Measurements from ENCODE around the gene DLG2.

DNA sequence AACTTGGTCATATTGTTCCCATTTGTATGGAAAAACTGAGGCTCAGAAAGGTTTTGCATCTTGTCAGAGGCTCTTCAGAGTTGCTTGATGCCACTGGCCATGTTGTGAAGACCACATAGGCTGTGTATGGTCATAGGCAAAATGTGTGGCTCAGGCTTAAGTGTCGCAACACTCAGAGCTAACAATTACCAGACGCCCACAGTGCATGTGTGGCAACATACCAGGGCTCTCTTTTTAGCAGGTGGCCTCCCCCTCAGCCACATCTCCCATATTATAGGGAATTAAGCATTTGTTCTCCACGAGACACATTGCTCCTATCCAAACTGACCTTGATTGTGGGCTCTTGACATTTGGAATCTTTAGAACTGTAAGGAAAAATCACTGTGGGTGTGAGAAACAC, 802.5 kb downstream of the DLG2 start:
- TF ChIP-seq, protein P1, sequence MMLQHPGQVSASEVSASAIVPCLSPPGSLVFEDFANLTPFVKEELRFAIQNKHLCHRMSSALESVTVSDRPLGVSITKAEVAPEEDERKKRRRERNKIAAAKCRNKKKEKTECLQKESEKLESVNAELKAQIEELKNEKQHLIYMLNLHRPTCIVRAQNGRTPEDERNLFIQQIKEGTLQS (CRISPR knock-in tag; conservative IDR thresholded peaks at IDR 0.05), result no peak
- TF ChIP-seq, protein P2, sequence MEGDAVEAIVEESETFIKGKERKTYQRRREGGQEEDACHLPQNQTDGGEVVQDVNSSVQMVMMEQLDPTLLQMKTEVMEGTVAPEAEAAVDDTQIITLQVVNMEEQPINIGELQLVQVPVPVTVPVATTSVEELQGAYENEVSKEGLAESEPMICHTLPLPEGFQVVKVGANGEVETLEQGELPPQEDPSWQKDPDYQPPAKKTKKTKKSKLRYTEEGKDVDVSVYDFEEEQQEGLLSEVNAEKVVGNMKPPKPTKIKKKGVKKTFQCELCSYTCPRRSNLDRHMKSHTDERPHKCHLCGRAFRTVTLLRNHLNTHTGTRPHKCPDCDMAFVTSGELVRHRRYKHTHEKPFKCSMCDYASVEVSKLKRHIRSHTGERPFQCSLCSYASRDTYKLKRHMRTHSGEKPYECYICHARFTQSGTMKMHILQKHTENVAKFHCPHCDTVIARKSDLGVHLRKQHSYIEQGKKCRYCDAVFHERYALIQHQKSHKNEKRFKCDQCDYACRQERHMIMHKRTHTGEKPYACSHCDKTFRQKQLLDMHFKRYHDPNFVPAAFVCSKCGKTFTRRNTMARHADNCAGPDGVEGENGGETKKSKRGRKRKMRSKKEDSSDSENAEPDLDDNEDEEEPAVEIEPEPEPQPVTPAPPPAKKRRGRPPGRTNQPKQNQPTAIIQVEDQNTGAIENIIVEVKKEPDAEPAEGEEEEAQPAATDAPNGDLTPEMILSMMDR (IDR thresholded peaks at IDR 0.05), result no peak
- TF ChIP-seq, protein P3, sequence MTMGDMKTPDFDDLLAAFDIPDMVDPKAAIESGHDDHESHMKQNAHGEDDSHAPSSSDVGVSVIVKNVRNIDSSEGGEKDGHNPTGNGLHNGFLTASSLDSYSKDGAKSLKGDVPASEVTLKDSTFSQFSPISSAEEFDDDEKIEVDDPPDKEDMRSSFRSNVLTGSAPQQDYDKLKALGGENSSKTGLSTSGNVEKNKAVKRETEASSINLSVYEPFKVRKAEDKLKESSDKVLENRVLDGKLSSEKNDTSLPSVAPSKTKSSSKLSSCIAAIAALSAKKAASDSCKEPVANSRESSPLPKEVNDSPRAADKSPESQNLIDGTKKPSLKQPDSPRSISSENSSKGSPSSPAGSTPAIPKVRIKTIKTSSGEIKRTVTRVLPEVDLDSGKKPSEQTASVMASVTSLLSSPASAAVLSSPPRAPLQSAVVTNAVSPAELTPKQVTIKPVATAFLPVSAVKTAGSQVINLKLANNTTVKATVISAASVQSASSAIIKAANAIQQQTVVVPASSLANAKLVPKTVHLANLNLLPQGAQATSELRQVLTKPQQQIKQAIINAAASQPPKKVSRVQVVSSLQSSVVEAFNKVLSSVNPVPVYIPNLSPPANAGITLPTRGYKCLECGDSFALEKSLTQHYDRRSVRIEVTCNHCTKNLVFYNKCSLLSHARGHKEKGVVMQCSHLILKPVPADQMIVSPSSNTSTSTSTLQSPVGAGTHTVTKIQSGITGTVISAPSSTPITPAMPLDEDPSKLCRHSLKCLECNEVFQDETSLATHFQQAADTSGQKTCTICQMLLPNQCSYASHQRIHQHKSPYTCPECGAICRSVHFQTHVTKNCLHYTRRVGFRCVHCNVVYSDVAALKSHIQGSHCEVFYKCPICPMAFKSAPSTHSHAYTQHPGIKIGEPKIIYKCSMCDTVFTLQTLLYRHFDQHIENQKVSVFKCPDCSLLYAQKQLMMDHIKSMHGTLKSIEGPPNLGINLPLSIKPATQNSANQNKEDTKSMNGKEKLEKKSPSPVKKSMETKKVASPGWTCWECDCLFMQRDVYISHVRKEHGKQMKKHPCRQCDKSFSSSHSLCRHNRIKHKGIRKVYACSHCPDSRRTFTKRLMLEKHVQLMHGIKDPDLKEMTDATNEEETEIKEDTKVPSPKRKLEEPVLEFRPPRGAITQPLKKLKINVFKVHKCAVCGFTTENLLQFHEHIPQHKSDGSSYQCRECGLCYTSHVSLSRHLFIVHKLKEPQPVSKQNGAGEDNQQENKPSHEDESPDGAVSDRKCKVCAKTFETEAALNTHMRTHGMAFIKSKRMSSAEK (CRISPR knock-in tag; IDR thresholded peaks at IDR 0.05; ENCODE audit: borderline replicate concordance), result no peak
- TF ChIP-seq TP53 (CRISPR knock-in tag; IDR thresholded peaks at IDR 0.05), result no peak
- no peak for TF ChIP-seq NR3C1 (CRISPR knock-in tag; conservative IDR thresholded peaks at IDR 0.05; ENCODE audit: low read depth)

All from WTC11 (cell line).